NCI-H146 (cell line): ENCODE measurements around the gene ITPR1.

Source experiments
- DNase-seq: peaks from one replicate; lab custom pipeline; 2025; lab: John Stamatoyannopoulos, UW

ITPR1 gene

GRCh38 chr3:4509983-4510755, 17.0 kb downstream of the ITPR1 start:
- no peak for DNase-seq

- no peak for DNase-seq
These were observed 18.5 kb downstream of the ITPR1 start for GRCh38 chr3:4511491-4512262.

GRCh38 chr3:4512895-4513616, 19.9 kb downstream of the ITPR1 start:
- no peak for DNase-seq

- DNase-seq, result no peak
These were observed 21.2 kb downstream of the ITPR1 start for GRCh38 chr3:4514321-4514720.

- DNase-seq, result no peak
These were observed 21.8 kb downstream of the ITPR1 start for GRCh38 chr3:4514916-4515315.

GRCh38 chr3:4515916-4516579, 22.9 kb downstream of the ITPR1 start:
- DNase-seq, result no peak

GRCh38 chr3:4517093-4517492, 23.9 kb downstream of the ITPR1 start:
- no peak for DNase-seq

GRCh38 chr3:4517643-4518311, 24.6 kb downstream of the ITPR1 start:
- DNase-seq, result no peak

GRCh38 chr3:4520033-4520816, 27.1 kb downstream of the ITPR1 start:
- no peak for DNase-seq

GRCh38 chr3:4522947-4523346, 29.8 kb downstream of the ITPR1 start:
- no peak for DNase-seq

GRCh38 chr3:4523710-4524698, 30.9 kb downstream of the ITPR1 start:
- no peak for DNase-seq

GRCh38 chr3:4525560-4526223, 32.5 kb downstream of the ITPR1 start:
- no peak for DNase-seq

- DNase-seq, result no peak
These were observed 35.2 kb downstream of the ITPR1 start for GRCh38 chr3:4528320-4528719.

GRCh38 chr3:4528819-4529600, 35.9 kb downstream of the ITPR1 start:
- no peak for DNase-seq

- no peak for DNase-seq
These were observed 36.9 kb downstream of the ITPR1 start for GRCh38 chr3:4529876-4530588.

GRCh38 chr3:4531478-4532025, 38.4 kb downstream of the ITPR1 start:
- no peak for DNase-seq

GRCh38 chr3:4532535-4533112, 39.5 kb downstream of the ITPR1 start:
- DNase-seq, result no peak
